ENCODE results near the gene RNF212. TPM values are rescaled to one million over a fixed set of nuclear protein-coding genes. Genes with fewer than 3 reads are reported as not detected.

Gene RNF212
- total and polyA plus RNA-seq, 10 of the 15 experiments (the other 5 are each of a cell fraction or from before 2014, with no cell fraction given) = not detected

GRCh38 chr4:1031346-1031745, 82.0 kb downstream of the RNF212 start:
- Histone ChIP-seq H3K27me3 (replicated peaks in 1 of 2; ENCODE audit: control insufficient read depth in 2 of 2, insufficient read depth in 2 of 2, low read length in 1 of 2) (no peaks in the 10 kb centered on the region), H2AFZ (ENCODE audit: control insufficient read depth, low read depth, low read length) (no peak overlapping the region), H3K4me2 (ENCODE audit: control insufficient read depth, insufficient read depth) (no peak overlapping the region), H3K9ac (ENCODE audit: control insufficient read depth, insufficient read depth, low read length) (no peak overlapping the region), H3K36me3 (ENCODE audit: control insufficient read depth in 2 of 2, insufficient read depth in 2 of 2, low read length in 1 of 2) (no peaks in the 10 kb centered on the region), H3K79me2 (ENCODE audit: control insufficient read depth, insufficient read depth, low read length) (no peaks in the 10 kb centered on the region), H3K4me3 (no peak overlapping the region), H4K20me1 (ENCODE audit: control insufficient read depth, insufficient read depth) (no peaks in the 10 kb centered on the region), H3K9me3 (replicated peaks; ENCODE audit: control insufficient read depth, insufficient read depth, low read length) (no peaks in the 10 kb centered on the region), H3K4me1 (ENCODE audit: control insufficient read depth, insufficient read depth, low read length) (no peaks in the 10 kb centered on the region), H3K27ac (ENCODE audit: control insufficient read depth, insufficient read depth) (no peak overlapping the region)
- CTCF ChIA-PET = no interaction called here
- TF ChIP-seq SRF (IDR thresholded peaks at IDR 0.05; ENCODE audit: low read depth in 2 of 2, low read length in 2 of 2) = no peak
- no peak for TF ChIP-seq EP300 (IDR thresholded peaks at IDR 0.05; ENCODE audit: borderline replicate concordance in 1 of 2, control insufficient read depth in 1 of 2, low read depth in 2 of 2, low read length in 2 of 2)
- TF ChIP-seq, protein P1, sequence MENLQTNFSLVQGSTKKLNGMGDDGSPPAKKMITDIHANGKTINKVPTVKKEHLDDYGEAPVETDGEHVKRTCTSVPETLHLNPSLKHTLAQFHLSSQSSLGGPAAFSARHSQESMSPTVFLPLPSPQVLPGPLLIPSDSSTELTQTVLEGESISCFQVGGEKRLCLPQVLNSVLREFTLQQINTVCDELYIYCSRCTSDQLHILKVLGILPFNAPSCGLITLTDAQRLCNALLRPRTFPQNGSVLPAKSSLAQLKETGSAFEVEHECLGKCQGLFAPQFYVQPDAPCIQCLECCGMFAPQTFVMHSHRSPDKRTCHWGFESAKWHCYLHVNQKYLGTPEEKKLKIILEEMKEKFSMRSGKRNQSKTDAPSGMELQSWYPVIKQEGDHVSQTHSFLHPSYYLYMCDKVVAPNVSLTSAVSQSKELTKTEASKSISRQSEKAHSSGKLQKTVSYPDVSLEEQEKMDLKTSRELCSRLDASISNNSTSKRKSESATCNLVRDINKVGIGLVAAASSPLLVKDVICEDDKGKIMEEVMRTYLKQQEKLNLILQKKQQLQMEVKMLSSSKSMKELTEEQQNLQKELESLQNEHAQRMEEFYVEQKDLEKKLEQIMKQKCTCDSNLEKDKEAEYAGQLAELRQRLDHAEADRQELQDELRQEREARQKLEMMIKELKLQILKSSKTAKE (IDR thresholded peaks at IDR 0.05; ENCODE audit: low read depth, poor library complexity, severe bottlenecking) = no peak
- TF ChIP-seq TBL1XR1 (IDR thresholded peaks at IDR 0.05; ENCODE audit: low read depth, low read length) = no peak
- SMC1A ChIA-PET (ENCODE audit: uncharacterized antibody, unreplicated experiment) = no interaction called here
- intact Hi-C loops (cut with micrococcal nuclease; ENCODE audit: unreplicated experiment) = no loop called here
- 20% methylated on average over 7 of the region's 8 CpGs for WGBS (ENCODE audit: insufficient coverage, insufficient replicate concordance, low lambda C conversion rate, missing lambda C conversion rate)
- no peak for DNase-seq (ENCODE audit: low read depth, low spot score)
- in situ Hi-C loops (cut with MboI) = no loop called here
- BruUV-seq (replicated peaks) = no TSS peak
- RAD21 ChIA-PET (ENCODE audit: unreplicated experiment) = no interaction called here
- POLR2A ChIA-PET = no interaction called here
- FAIRE-seq = no peak
- no peak for ATAC-seq

- no TSS peak for BruUV-seq (replicated peaks)
- CTCF ChIA-PET = no interaction called here
- Histone ChIP-seq H3K4me1 (ENCODE audit: control insufficient read depth, insufficient read depth, low read length) (peaks cover 6% of the 10 kb centered on the region), H4K20me1 (ENCODE audit: control insufficient read depth, insufficient read depth) (no peaks in the 10 kb centered on the region), H3K79me2 (ENCODE audit: control insufficient read depth, insufficient read depth, low read length) (no peaks in the 10 kb centered on the region), H3K27ac (ENCODE audit: control insufficient read depth, insufficient read depth) (no peak overlapping the region), H3K27me3 (replicated peaks in 1 of 2; ENCODE audit: control insufficient read depth in 2 of 2, insufficient read depth in 2 of 2, low read length in 1 of 2) (no peaks in the 10 kb centered on the region), H3K36me3 (ENCODE audit: control insufficient read depth in 2 of 2, insufficient read depth in 2 of 2, low read length in 1 of 2) (no peaks in the 10 kb centered on the region), H3K9me3 (replicated peaks; ENCODE audit: control insufficient read depth, insufficient read depth, low read length) (no peaks in the 10 kb centered on the region), H3K4me2 (ENCODE audit: control insufficient read depth, insufficient read depth) (no peak overlapping the region), H3K4me3 (no peak overlapping the region), H2AFZ (ENCODE audit: control insufficient read depth, low read depth, low read length) (no peak overlapping the region), H3K9ac (ENCODE audit: control insufficient read depth, insufficient read depth, low read length) (no peak overlapping the region)
- ATAC-seq (no peak), FAIRE-seq (no peak), DNase-seq (ENCODE audit: low read depth, low spot score) (no peak)
- RAD21 ChIA-PET (ENCODE audit: unreplicated experiment) = no interaction called here
- 39% methylated on average over 16 of the region's 16 CpGs for WGBS (ENCODE audit: insufficient coverage, insufficient replicate concordance, low lambda C conversion rate, missing lambda C conversion rate)
- in situ Hi-C loops (cut with MboI) (no loop called here), intact Hi-C loops (cut with micrococcal nuclease; ENCODE audit: unreplicated experiment) (no loop called here)
- POLR2A ChIA-PET = no interaction called here
- SMC1A ChIA-PET (ENCODE audit: uncharacterized antibody, unreplicated experiment) = no interaction called here
- TF ChIP-seq NFYB (IDR thresholded peaks at IDR 0.05; ENCODE audit: insufficient read depth, low read depth, low read length) (no peak), POLR2AphosphoS5 (IDR thresholded peaks at IDR 0.05; ENCODE audit: low read length) (no peak)
- TF ChIP-seq, protein P2, sequence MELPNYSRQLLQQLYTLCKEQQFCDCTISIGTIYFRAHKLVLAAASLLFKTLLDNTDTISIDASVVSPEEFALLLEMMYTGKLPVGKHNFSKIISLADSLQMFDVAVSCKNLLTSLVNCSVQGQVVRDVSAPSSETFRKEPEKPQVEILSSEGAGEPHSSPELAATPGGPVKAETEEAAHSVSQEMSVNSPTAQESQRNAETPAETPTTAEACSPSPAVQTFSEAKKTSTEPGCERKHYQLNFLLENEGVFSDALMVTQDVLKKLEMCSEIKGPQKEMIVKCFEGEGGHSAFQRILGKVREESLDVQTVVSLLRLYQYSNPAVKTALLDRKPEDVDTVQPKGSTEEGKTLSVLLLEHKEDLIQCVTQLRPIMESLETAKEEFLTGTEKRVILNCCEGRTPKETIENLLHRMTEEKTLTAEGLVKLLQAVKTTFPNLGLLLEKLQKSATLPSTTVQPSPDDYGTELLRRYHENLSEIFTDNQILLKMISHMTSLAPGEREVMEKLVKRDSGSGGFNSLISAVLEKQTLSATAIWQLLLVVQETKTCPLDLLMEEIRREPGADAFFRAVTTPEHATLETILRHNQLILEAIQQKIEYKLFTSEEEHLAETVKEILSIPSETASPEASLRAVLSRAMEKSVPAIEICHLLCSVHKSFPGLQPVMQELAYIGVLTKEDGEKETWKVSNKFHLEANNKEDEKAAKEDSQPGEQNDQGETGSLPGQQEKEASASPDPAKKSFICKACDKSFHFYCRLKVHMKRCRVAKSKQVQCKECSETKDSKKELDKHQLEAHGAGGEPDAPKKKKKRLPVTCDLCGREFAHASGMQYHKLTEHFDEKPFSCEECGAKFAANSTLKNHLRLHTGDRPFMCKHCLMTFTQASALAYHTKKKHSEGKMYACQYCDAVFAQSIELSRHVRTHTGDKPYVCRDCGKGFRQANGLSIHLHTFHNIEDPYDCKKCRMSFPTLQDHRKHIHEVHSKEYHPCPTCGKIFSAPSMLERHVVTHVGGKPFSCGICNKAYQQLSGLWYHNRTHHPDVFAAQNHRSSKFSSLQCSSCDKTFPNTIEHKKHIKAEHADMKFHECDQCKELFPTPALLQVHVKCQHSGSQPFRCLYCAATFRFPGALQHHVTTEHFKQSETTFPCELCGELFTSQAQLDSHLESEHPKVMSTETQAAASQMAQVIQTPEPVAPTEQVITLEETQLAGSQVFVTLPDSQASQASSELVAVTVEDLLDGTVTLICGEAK (IDR thresholded peaks at IDR 0.05; ENCODE audit: borderline replicate concordance) = no peak
- TF ChIP-seq, protein P3, sequence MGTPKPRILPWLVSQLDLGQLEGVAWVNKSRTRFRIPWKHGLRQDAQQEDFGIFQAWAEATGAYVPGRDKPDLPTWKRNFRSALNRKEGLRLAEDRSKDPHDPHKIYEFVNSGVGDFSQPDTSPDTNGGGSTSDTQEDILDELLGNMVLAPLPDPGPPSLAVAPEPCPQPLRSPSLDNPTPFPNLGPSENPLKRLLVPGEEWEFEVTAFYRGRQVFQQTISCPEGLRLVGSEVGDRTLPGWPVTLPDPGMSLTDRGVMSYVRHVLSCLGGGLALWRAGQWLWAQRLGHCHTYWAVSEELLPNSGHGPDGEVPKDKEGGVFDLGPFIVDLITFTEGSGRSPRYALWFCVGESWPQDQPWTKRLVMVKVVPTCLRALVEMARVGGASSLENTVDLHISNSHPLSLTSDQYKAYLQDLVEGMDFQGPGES (IDR thresholded peaks at IDR 0.05) = no peak
These were observed 82.8 kb downstream of the RNF212 start for GRCh38 chr4:1030559-1030958.

Measured in GM12878 (cell line).